GM19240 (cell line): ENCODE data around the gene TEKT3.

ENCODE experiments used
- DNase-seq: peaks from one replicate; pipeline ENCODE4 v3.0.0; 2011; ENCODE audit warnings: low spot score; ENCODE audit not compliant: insufficient read length

TEKT3 gene

DNA sequence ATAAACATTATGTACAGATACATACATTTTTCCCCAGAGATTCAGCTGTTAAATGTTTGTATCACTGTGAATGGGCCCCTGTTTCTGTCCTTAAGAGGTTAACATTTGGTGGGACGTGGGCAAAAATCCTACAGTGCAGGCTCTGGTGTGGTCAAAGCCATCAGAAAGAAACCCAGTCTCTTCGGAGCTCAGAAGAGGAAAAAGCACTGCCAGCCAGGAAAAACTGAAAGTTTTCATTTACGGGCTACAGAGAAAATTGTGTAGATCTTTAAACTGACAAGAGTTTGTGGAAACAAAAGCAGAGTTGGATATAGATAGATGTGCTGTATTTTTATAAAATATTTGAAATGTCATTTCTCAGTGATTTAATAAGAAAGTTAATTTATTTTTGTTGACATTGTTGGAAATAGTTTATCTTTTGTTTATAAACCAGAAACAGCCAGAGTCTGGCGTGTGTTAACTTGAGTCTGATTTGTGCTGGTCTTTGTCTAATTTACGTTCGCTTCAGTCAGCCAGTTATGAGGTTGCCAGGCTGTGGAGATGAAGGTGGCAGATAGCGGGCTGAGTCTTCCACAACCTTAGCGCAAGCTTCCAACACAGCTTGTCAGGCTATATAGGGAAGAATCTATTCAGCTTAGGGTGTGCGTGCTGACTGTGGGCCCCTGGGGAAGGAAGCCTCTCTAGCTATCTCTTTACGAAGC is 9.5 kb upstream of the TEKT3 start:
- no peak for DNase-seq

DNA sequence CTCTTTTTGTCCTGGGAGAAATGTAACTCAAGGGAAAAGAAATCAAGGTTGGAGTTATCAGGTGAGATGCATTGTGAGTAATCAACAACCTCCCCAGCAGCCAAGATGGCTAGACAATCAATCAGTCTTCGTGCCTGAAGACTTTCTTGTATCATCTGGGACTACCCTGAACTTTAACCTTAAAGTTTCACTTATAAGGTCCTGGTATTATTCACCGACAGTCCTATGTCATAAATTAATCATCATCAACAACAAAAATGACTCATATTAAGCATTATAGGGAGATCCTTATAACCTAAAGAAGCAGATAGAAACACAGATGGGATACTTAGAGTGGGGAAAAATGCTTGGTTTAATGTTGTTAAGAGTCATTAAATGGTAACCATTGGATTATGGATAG is 7.7 kb upstream of the TEKT3 start:
- DNase-seq = no peak

DNA sequence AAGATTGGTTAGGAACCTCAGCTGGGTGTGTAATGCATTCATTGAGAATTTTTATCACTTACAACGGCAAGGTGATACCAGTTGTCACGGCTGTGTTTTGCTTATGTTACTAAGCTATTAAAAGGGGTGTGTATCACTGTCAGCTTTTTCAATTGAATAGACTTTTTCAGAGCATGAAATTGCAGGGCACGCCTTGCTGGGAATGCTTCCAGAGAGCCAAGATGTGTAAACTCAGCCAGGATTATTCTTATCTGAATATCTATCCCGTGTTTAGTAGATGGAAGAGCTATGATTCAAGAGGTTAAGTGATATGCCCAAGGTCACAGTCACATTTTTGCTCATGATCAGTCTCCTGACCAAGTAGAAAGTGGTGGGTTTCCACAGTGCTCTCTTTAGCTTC is 6.6 kb upstream of the TEKT3 start:
- DNase-seq = no peak

DNA sequence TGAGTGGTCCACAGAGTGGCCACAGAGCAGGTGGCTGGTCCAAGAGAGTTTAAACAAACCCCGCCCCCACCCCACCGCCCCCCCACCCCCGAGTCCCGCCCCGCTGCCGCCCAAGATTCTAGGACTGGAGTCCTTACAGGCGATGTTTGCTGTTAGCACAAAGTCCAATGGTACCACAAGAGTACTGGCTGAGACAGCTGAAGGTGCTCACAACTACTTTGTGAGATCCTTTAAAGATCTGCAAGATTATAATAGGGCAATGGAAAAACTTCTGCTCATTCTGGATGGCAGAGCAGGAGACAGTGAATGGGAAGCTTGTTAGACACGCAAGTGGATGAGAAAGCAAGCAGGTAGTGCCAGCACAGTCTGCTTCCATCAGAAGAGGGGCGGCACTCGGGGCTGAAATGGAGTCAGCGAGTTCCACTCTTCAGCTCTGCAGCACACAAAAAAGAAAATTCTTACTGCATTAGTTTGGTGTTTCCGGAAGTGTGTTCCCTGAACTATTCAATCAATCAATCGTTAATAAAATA is 4.7 kb upstream of the TEKT3 start:
- no peak for DNase-seq

DNA sequence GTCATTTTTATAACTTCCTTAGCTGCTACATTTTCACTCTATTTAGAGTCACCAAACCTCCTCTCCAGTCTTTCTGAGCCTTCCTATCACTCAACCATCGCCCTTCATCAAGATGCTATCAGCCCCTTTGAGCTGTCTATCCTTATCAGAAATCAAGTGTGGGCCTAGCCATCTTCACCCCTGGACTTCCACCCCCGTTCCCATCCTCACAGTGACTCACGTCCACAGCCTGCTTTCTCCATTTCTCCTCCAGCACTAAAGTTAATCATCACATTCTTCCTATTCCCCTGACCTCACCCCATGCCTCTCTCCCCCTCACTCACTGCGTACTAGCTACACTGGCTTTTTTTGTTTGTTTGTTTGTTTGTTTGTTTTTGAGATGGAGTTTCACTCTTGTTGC is 2.4 kb upstream of the TEKT3 start:
- DNase-seq = no peak

DNA sequence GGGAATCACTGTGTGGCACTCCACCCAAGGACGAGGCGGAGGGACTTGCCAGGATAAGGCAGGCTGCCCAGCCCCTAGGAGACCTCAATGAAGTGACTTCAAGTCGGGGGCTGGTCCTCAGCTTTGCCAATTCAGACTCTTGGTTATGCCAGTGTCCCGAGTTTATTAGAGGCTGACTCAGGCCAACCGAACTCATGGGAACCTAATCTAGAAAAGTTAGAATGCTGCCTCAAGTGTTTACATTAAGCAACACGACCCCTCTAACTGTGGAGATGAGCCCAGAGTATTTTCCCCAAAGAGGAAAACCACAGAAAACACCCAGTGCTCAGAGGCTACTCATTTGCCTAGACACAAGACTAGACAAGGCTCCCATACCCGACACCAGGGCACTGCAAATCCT is 1.1 kb upstream of the TEKT3 start:
- no peak for DNase-seq

DNA sequence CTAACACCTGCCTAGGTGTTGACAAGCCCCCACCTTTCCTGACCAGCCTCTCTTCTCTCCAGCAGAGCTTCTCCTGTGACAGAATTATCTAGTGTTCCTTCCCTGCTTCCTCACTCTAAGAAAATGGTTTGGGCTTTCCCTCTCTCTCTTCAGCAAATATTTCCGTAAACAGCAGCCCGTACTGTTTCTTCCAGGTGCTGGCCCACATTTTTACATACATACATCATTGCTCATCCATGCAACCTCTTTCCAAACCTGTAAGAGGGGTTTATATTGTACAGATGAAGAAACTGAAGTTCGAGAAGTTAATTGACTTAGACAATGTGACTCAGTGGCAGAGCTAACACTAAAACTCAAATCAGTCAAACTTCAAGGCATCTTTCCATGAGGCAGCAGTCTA is 569 bp upstream of the TEKT3 start:
- no peak for DNase-seq

DNA sequence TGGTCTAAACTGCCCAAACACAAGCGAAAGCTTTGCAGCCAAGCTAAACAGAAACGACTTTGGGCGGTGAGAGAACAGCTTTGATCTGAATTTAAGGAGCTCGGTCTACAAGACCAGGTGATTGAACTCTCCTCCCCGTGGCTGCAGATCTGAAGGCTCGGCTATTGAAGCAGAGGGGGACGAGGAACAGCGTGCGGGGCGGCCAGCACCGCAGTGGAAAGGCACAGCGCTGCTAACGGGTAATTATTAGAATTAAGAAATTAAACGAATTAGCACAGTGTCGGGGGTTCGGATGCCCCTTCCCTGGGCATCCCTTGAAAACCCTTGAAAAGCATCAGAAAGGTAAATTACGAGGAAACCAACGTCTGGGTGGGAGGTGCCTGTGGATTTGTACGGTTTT is 431 bp downstream of the TEKT3 start:
- DNase-seq = no peak

DNA sequence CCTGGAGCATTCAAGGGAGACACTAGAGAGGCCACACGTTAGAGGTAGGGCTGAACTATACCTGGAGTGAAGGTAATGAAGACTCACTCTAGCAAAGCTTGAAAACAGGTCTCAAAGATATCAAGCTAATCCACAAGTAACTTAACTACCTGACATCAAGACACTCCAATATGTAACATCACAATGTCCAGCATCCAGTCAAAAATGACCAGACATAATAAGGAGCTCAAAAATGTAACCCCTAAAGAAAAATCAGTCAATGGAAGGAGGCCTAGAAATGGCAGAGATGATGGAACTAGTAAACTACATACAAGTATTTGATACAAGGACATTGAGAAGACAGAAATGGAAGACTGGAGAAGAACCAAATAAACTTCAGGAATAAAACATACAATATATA is 6.0 kb downstream of the TEKT3 start:
- DNase-seq = no peak

DNA sequence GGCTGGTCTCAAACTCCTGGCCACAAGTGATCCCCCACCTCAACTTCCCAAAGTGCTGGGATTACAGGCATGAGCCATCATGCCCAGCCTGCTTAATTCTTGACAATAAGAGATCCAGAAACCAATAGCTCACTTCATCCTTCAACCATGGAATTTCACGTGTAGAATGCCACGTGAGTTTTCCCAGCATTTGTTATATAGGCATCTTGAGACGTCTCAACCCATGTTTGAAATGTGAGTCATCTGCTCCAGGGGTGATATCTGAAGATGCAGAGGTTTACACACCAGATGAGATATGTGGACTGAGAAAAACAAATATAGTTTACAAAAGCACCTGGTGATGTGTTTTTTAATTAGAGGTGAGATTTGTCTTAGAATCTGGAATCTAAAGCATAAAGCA is 7.1 kb downstream of the TEKT3 start:
- no peak for DNase-seq

DNA sequence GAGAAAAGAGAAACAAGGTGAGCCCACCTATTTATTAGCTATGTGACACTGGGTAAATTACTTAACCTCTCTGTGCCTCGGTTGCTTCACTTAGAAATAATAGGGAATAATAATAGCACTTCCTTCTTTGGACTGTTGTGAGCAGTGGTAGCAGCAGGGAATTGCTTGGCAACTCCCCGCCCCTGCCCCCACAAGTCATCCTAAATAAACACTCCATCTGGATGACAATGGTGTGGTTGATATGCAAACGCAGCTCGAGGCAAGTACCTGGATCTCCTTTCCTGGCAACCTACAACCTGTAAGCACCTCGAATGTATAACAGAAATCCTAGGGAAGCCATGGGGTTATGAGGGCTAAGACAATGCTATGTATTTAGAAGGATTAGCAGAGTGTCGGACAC is 9.1 kb downstream of the TEKT3 start:
- DNase-seq = no peak

DNA sequence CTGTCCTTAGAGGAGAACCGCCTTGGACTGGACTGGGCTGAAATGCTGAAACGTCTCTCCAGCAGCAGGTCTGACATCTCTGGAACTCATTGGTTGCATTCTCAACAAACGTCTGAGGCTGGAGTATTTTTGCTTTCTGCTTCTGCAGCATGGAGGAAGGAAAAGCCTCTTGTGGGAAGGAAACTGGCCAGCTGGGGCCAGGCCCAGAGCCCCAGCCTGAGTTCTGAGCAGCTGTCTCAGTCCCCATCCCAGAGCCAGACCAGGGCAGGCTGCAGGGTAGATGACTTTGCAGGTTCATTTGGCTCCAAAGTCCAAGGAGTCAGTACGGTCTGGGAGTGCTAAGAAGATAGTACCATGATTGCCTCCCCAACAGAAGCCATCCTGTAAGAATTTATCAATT is 18.3 kb downstream of the TEKT3 start:
- no peak for DNase-seq

DNA sequence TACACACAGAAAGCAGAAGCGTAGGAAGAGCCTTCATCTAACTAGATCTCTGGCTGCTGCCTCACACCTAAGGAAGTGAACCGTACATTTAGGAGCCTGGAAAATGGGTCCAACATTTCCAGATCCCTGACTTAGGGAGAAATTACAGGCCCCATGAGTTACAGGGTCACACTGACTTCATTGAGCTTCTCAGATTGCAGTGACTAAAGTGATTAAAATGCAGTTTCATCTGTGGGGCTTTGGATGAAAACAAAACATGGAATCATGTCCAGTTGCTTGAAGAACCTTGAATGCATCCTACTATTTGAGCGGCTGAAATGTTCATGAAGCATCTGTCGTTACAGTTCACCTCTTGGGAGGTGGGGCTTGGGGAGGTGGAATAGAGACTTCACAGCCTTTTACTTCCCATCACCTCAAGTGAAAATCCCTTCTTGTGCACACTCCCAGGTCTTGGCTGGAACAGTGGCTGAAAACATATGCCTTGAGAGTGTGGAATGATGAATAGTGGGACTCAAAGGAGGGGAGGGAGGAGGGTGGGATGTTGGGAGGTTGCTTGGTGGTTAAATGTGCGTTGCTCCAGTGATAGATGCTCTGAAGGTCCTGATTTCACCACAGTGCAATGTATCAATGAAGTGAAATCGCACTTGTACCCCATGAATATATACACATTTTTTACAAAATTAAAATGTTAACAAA is 19.7 kb downstream of the TEKT3 start:
- no peak for DNase-seq

DNA sequence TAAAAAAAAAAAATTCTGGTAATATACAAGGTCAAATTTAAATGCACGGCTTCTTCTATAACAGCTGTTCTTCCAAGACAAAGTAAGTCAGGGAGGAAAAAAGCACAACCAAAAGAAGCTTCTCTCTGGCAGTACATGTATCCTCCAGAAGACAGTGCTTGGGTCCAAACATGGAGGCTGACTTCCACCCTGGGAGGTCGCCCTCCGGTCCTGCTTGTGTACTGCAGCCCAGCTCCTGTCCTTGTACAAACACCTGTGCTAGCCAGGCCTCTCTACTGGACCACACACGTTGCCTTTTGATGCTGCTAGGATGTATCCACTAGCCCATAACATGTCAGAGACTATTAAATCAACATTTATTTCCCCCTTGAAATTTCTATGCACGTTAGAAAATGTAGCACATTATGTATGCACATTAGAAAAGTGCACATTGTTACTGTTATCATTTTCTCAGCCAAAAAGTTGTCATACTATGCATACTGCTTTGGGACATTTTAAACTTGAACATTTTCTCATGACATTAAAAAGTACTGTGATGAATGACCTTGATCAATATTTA is 21.9 kb downstream of the TEKT3 start:
- no peak for DNase-seq

DNA sequence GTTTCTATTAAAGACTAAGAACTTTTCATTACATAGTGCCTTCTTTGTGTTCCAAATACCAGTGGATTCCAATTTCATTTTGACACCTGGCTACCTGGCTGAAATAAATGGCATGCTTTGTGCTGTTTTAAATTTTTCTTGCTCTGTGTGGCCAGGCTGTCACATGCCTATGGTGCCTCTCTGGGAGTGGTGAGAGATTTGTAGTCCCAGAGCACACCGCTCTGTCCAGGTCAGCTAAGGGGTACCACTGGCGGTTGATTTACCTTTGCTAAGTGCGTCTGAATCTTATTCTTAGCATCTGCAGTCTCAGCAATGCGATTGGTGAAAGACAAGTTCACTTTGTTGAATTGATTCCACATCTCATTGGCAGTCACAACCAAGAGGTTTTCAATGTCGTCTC is 29.4 kb downstream of the TEKT3 start:
- DNase-seq = no peak

DNA sequence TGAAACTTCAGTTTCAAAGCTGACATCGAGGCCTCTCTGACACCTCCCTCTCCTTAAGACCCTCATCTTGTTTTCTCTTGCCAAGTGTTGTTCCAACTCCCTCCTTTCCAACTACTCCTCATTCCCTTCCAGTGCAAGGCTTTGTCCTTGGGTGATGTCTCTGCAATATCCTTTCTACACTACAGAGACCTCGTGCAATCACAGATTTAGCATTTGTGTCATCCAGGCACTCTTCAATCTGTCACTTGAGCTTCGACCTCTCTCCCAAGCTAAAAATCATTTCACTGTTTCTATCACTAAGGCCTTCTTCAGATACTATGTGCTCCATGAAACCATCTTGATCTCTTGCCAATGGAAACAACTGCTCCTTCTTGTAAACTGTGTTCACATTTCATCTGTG is 31.6 kb downstream of the TEKT3 start:
- DNase-seq = no peak

DNA sequence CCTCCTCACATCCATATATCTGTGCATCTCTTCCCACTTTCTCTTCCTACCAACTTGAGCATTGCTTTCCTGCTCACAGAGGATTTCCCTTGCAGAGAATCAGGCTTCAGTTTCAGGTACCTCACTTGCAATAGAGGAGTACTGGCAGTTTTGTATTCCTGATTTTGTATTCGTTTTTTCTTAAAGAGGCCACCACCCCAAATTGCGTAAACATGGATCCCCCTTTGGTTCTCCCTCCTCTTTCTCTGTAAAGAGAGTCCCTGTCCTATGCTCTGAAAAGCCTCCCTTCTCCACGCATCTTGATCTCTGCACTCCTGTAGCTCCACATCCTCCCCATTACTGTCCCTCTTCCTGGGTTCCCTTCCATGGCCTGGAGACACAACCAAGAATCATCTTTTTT is 32.2 kb downstream of the TEKT3 start:
- DNase-seq = no peak

DNA sequence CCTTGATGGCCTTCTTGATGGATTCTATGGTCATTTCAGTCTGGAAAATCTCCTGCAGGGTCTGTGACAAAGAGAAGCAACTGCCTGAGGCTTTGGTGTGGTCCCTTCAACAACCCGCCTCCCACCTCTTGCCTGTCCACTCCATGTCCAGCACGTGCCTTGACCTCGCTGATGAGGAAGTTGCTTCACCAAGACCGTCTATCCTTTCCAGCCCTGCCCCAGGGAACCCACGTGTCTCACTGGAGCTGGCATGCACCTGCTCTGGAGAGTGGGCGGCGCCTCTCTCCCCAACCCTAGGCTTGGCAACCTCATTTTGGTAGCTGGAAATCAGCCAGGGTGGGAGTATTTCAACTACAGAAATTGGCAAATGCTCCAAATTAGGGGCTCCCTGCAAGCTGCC is 32.6 kb downstream of the TEKT3 start:
- no peak for DNase-seq

DNA sequence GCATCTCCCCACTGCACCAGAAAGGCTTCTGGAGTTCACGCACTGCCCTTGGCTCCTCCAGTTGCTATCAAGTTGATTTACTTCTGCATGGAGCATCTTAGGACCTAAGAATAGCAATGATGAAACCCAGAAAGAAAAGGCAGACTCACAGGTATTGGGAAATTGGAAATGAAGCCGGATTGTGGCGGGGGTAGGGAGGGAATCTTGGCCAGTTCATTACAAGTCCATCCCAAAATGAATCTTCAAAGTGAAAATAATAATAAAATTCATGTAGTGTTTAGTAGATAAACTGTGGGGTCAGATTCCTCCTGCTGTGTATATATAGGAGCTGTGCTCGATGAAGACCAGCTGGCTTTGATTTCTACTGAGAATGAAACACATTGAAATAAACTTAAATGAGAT is 33.7 kb downstream of the TEKT3 start:
- no peak for DNase-seq

DNA sequence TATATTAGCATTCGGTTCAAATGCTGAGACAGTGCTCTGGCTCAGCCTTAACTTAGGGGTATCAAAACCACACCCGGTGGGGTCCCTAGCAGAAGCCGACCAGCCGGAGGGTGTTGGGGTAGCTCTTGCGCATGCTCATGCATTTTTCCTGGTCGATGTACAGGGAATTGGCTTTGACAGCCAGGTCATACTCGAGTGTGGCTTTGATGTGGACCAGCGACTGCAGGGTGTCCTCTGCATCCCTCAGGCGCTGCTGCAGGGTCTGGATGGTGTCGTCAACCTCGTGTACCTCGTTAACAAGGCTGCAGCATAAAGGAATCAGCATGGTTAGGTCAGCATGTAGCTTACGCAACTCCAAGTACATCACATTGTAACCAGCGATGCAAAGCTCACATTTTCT is 37.5 kb downstream of the TEKT3 start:
- DNase-seq = no peak

DNA sequence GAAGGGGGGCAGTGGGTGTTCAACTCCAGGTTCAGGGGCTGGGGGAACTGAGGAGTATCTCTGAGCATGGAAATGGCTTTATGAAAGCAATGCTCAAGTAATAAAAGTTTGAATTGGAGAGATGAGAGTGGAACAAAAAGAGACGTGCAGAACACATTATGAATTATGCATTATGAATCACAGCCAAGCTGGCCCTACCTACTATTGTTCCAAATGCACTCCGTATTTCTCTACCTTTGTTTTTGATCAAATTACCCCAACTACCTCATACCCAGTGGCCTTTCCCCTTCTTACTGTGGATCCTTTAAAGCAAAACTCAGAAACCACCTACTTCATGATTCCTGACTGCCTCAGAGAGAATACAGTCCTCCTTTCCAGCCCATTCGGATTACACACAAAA is 38.1 kb downstream of the TEKT3 start:
- no peak for DNase-seq

DNA sequence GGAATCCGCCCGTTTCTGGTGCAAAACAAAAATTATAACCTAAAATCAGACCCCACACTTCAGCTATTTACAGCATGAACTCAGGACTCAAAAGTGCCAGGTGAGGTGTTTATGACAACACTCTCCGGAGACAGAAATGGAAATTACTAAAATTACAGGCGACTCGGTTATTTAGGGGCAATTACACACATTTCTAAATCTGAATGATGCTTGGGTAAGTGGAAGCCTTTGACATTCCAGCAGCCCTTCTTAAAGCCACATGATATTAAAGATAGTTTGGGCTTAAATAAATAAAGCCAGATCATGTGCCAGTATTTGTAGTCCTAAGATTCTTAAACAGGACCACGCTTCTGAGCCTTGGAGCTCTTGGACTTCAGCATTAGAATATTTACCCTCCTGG is 39.6 kb downstream of the TEKT3 start:
- no peak for DNase-seq

DNA sequence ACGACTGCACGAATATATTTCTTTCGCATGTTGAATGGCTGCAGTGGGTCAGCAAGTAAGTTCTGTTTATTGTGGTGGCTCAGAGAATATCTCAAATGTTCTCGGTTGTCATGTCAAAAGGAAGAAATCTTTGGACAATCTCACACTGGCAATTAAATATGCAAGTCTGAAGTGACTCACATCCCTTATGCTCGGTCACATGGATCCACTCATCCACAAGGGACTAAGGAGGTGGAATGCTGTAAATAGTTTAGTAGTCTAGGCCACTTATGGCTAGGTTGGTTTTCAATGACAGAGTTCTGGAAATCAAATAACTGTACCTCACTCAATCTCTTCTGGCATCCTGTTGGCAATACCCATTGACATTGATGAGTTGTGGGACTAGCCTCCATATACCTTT is 43.2 kb downstream of the TEKT3 start:
- DNase-seq = no peak
